ENCODE results near the gene PRSS48. TPM values are rescaled to one million over a fixed set of nuclear protein-coding genes. Genes with fewer than 3 reads are reported as not detected.

PRSS48 gene
- total RNA-seq, 1 donor from 2014 or later, result not detected

DNA sequence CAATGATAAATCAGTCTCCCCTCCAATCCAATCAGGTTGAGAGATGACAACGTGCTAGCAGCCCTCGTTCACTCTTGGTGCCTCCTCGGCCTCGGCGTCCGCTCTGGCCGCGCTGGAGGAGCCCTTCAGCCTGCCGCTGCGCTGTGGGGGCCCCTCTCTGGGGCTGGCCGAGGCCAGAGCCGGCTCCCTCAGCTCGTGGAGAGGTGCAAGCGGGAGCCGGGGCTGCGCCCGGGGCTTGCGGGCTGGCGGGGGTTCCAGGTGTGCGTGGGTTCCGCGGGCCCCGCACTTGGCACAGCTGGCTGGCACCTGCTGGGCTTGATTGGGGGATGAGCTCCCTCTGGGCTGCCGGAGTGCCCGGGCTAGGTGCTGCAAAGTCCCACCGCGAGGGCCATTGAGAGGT lies 40.9 kb upstream of the PRSS48 start:
- H2AFZ ChIP-seq (ENCODE audit: low read depth, low read length), result no peak overlapping the region
- no peaks in the 10 kb centered on the region for H3K27me3 ChIP-seq (ENCODE audit: insufficient read depth, low read length)
- no peak overlapping the region for H3K27ac ChIP-seq (ENCODE audit: low read depth, low read length)
- no peaks in the 10 kb centered on the region for H3K79me2 ChIP-seq (ENCODE audit: insufficient read depth, low read length)
- no peaks in the 10 kb centered on the region for H3K36me3 Mint-ChIP-seq (ENCODE audit: low read depth, unreplicated experiment)
- H3K27me3 Mint-ChIP-seq (ENCODE audit: low read depth, unreplicated experiment), result no peaks in the 10 kb centered on the region
- H3K4me3 Mint-ChIP-seq (ENCODE audit: unreplicated experiment), result no peak overlapping the region
- no peak overlapping the region for H3K4me2 ChIP-seq (ENCODE audit: low read length)
- H3K36me3 ChIP-seq (ENCODE audit: insufficient read depth, low read length), result no peaks in the 10 kb centered on the region
- no peaks in the 10 kb centered on the region for H3K9me3 ChIP-seq (ENCODE audit: insufficient read depth, low read depth, low read length)
- H3K4me1 ChIP-seq (ENCODE audit: insufficient read depth, low read length), result no peaks in the 10 kb centered on the region
- H3K9me3 Mint-ChIP-seq (ENCODE audit: unreplicated experiment), result no peaks in the 10 kb centered on the region
- H3K4me3 ChIP-seq (ENCODE audit: insufficient read depth, low read depth, low read length), result no peak overlapping the region
- no peak for TF ChIP-seq EZH2 (IDR thresholded peaks at IDR 0.05; ENCODE audit: insufficient read depth, low read length)
- TF ChIP-seq, protein P1, sequence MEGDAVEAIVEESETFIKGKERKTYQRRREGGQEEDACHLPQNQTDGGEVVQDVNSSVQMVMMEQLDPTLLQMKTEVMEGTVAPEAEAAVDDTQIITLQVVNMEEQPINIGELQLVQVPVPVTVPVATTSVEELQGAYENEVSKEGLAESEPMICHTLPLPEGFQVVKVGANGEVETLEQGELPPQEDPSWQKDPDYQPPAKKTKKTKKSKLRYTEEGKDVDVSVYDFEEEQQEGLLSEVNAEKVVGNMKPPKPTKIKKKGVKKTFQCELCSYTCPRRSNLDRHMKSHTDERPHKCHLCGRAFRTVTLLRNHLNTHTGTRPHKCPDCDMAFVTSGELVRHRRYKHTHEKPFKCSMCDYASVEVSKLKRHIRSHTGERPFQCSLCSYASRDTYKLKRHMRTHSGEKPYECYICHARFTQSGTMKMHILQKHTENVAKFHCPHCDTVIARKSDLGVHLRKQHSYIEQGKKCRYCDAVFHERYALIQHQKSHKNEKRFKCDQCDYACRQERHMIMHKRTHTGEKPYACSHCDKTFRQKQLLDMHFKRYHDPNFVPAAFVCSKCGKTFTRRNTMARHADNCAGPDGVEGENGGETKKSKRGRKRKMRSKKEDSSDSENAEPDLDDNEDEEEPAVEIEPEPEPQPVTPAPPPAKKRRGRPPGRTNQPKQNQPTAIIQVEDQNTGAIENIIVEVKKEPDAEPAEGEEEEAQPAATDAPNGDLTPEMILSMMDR (IDR thresholded peaks at IDR 0.05; ENCODE audit: insufficient read depth, low read depth, low read length), result no peak
- FAIRE-seq (no peak), DNase-seq (ENCODE audit: low read depth) (no peak)
- H3K27ac Mint-ChIP-seq (ENCODE audit: unreplicated experiment), result no peak overlapping the region
- H3K9ac ChIP-seq (ENCODE audit: low read length), result no peak overlapping the region
- peaks cover 8% of the 10 kb centered on the region for H3K4me1 Mint-ChIP-seq (ENCODE audit: low read depth, unreplicated experiment)
- no peaks in the 10 kb centered on the region for H4K20me1 ChIP-seq (ENCODE audit: insufficient read depth, low read length)

DNA sequence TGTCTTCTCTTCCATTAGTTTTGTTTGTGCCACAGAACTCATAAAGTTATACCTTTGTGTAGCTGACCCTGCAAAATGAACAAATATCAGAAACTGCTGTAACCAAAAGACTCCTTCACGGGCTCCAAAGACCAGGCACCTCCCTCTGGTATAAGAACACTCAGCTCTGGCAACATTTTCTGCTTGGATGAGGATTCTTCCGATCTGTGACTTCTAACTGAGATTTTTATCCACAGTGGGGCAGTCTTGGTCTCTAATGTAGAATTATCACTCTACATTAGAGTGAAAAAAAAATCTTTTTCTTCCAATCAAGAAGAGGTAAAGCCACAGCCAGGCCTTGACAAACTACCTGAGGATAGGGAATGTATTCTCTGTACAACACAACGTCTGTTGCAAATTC lies 38.5 kb upstream of the PRSS48 start:
- Histone ChIP-seq H3K9me3 (ENCODE audit: insufficient read depth, low read depth, low read length) (no peaks in the 10 kb centered on the region), H3K36me3 (ENCODE audit: insufficient read depth, low read length) (no peaks in the 10 kb centered on the region), H3K9ac (ENCODE audit: low read length) (no peak overlapping the region), H3K4me2 (ENCODE audit: low read length) (no peak overlapping the region), H4K20me1 (ENCODE audit: insufficient read depth, low read length) (no peaks in the 10 kb centered on the region), H3K79me2 (ENCODE audit: insufficient read depth, low read length) (no peaks in the 10 kb centered on the region), H3K27me3 (ENCODE audit: insufficient read depth, low read length) (no peaks in the 10 kb centered on the region), H3K27ac (ENCODE audit: low read depth, low read length) (no peak overlapping the region), H3K4me3 (ENCODE audit: insufficient read depth, low read depth, low read length) (no peak overlapping the region), H3K4me1 (ENCODE audit: insufficient read depth, low read length) (no peaks in the 10 kb centered on the region), H2AFZ (ENCODE audit: low read depth, low read length) (no peak overlapping the region)
- H3K27ac Mint-ChIP-seq (ENCODE audit: unreplicated experiment), result no peak overlapping the region
- H3K9me3 Mint-ChIP-seq (ENCODE audit: unreplicated experiment), result no peaks in the 10 kb centered on the region
- no peaks in the 10 kb centered on the region for H3K36me3 Mint-ChIP-seq (ENCODE audit: low read depth, unreplicated experiment)
- no peak overlapping the region for H3K4me3 Mint-ChIP-seq (ENCODE audit: unreplicated experiment)
- FAIRE-seq, result peak; percentile 9
- TF ChIP-seq EZH2 (IDR thresholded peaks at IDR 0.05; ENCODE audit: insufficient read depth, low read length), result no peak
- TF ChIP-seq, protein P1 (IDR thresholded peaks at IDR 0.05; ENCODE audit: insufficient read depth, low read depth, low read length), result no peak
- H3K4me1 Mint-ChIP-seq (ENCODE audit: low read depth, unreplicated experiment), result no peaks in the 10 kb centered on the region
- no peaks in the 10 kb centered on the region for H3K27me3 Mint-ChIP-seq (ENCODE audit: low read depth, unreplicated experiment)
- DNase-seq (ENCODE audit: low read depth), result peak; percentile 3

DNA sequence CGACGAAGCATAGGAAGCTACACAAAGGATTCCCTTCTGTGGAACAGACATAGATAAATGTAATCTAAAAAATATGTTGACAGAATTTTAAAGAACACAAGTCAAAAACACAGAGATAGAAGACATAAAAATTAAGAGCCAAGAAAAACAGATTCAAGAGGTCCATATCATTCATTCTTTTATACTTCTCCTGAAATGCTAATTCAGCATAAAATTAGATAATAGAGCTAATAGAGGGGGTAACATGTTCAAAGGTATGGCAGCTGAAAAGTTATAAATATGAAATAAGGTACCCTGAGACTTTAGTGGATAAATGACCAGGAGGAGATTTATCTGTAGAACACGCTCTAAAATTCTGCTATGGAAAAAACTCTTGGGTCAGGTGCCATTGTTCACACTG lies 37.4 kb upstream of the PRSS48 start:
- no peaks in the 10 kb centered on the region for H3K4me1 ChIP-seq (ENCODE audit: insufficient read depth, low read length)
- H3K36me3 ChIP-seq (ENCODE audit: insufficient read depth, low read length), result no peaks in the 10 kb centered on the region
- TF ChIP-seq EZH2 (IDR thresholded peaks at IDR 0.05; ENCODE audit: insufficient read depth, low read length), result no peak
- TF ChIP-seq, protein P1 (IDR thresholded peaks at IDR 0.05; ENCODE audit: insufficient read depth, low read depth, low read length), result no peak
- DNase-seq (ENCODE audit: low read depth), result no peak
- no peak overlapping the region for H3K4me2 ChIP-seq (ENCODE audit: low read length)
- no peak overlapping the region for H2AFZ ChIP-seq (ENCODE audit: low read depth, low read length)
- no peak for FAIRE-seq
- no peaks in the 10 kb centered on the region for H3K79me2 ChIP-seq (ENCODE audit: insufficient read depth, low read length)
- Mint-ChIP-seq H3K4me3 (ENCODE audit: unreplicated experiment) (no peak overlapping the region), H3K27me3 (ENCODE audit: low read depth, unreplicated experiment) (no peaks in the 10 kb centered on the region), H3K27ac (ENCODE audit: unreplicated experiment) (no peak overlapping the region), H3K36me3 (ENCODE audit: low read depth, unreplicated experiment) (no peaks in the 10 kb centered on the region), H3K4me1 (ENCODE audit: low read depth, unreplicated experiment) (no peaks in the 10 kb centered on the region), H3K9me3 (ENCODE audit: unreplicated experiment) (no peaks in the 10 kb centered on the region)
- no peak overlapping the region for H3K9ac ChIP-seq (ENCODE audit: low read length)
- no peak overlapping the region for H3K4me3 ChIP-seq (ENCODE audit: insufficient read depth, low read depth, low read length)
- no peaks in the 10 kb centered on the region for H4K20me1 ChIP-seq (ENCODE audit: insufficient read depth, low read length)
- no peaks in the 10 kb centered on the region for H3K27me3 ChIP-seq (ENCODE audit: insufficient read depth, low read length)
- H3K27ac ChIP-seq (ENCODE audit: low read depth, low read length), result no peak overlapping the region
- H3K9me3 ChIP-seq (ENCODE audit: insufficient read depth, low read depth, low read length), result no peaks in the 10 kb centered on the region
